Cortex of kidney (tissue), 1 donor: ENCODE results near the gene FAM181A.

Experiments
- DNase-seq: peaks from one replicate; lab custom pipeline; 2025; lab: John Stamatoyannopoulos, UW

The FAM181A gene

DNA sequence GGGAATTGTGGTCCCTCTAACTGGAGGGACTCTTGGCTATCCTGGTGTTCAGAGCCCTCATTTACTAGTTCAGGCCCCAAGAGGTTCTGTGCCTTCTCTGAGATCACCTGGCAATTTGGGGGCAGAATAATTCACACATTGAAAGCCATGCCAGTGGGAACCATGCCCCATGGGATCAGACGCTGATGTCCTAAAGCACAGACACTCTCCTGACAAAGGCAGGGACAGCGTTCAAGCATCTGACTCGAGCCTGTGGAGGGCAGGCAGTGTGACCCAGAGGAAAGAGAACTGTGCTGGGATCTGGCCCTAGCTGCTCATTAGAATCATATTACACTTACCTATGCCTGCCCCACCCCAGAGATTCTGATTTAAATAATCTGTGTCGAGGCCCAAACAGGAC, 51.6 kb downstream of the FAM181A start:
- DNase-seq, result no peak
